SH-SY5Y (cell line): ENCODE data around the gene EEIG1.

Source experiments
- GATA2 ChIP-seq: IDR thresholded peaks from 2 replicates; pipeline ENCODE4 v1.6.1; 2011; ENCODE audit warnings: mild to moderate bottlenecking, low read depth, low read length
- GATA3 ChIP-seq: IDR thresholded peaks from 2 replicates; pipeline ENCODE4 v1.6.1; 2011; ENCODE audit warnings: low read depth, mild to moderate bottlenecking, low read length, moderate library complexity

DNA sequence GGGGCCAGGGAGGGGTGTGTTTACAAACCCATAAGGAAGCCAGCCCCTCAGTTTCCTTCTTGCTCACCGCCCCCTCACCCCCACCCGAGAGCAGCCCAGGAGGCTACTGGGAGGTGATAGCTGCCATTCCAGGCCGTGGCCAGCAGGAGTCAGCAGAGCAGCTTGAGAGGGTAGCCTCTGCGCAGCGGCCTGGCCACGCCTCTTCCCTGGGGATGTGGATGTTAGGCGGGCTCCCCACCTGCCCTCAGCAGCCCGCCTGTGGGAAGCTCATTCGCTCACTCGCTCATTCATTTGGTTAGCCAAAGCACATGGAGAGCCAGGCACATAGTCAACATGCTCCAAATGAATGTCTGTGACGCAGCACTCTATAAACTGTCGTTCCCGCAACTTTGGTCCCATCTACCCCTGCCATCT lies 37.1 kb downstream of the EEIG1 start:
- TF ChIP-seq GATA3 (no peak), GATA2 (no peak)
